Measurements from ENCODE around the gene UIMC1.
A peak's percentile ranks its signal among the peaks of the same experiment; 100 is the strongest.
"Not testable (repeated sequence)": the region's sequence is repeated elsewhere in the genome, so short reads cannot be mapped to it uniquely, and the experiment has no call there.

Gene UIMC1

GRCh38 chr5:177008716-177009115 is 2.1 kb upstream of the UIMC1 start:
- DNase-seq (ENCODE audit: low read depth in 3 of 3, low spot score in 1 of 3) = no peak

- peak; percentile 12 to 37 (median 36) for DNase-seq (ENCODE audit: low read depth in 3 of 3, low spot score in 1 of 3)
These were observed 837 bp downstream of the UIMC1 start for GRCh38 chr5:177005619-177006264.

GRCh38 chr5:177004961-177005360 is 1.6 kb downstream of the UIMC1 start:
- DNase-seq (ENCODE audit: low read depth in 3 of 3, low spot score in 1 of 3) = no peak

- no peak for DNase-seq (ENCODE audit: low read depth in 3 of 3, low spot score in 1 of 3)
These were observed 2.9 kb downstream of the UIMC1 start for GRCh38 chr5:177003649-177004048.

GRCh38 chr5:176999526-176999925 is 7.1 kb downstream of the UIMC1 start:
- DNase-seq (ENCODE audit: low read depth in 3 of 3, low spot score in 1 of 3) = not testable (repeated sequence)

- DNase-seq (ENCODE audit: low read depth in 3 of 3, low spot score in 1 of 3) = no peak
These were observed 7.8 kb downstream of the UIMC1 start for GRCh38 chr5:176998828-176999227.

- DNase-seq (ENCODE audit: low read depth in 3 of 3, low spot score in 1 of 3) = no peak
These were observed 9.8 kb downstream of the UIMC1 start for GRCh38 chr5:176996780-176997179.

- no peak for DNase-seq (ENCODE audit: low read depth in 3 of 3, low spot score in 1 of 3)
These were observed 10.4 kb downstream of the UIMC1 start for GRCh38 chr5:176995896-176996767.

GRCh38 chr5:176995122-176995490 is 11.5 kb downstream of the UIMC1 start:
- DNase-seq (ENCODE audit: low read depth in 3 of 3, low spot score in 1 of 3) = no peak

- no peak for DNase-seq (ENCODE audit: low read depth in 3 of 3, low spot score in 1 of 3)
These were observed 12.0 kb downstream of the UIMC1 start for GRCh38 chr5:176994460-176995121.

- not testable (repeated sequence) for DNase-seq (ENCODE audit: low read depth in 3 of 3, low spot score in 1 of 3)
These were observed 13.5 kb downstream of the UIMC1 start for GRCh38 chr5:176993081-176993480.

GRCh38 chr5:176987583-176987982 is 19.0 kb downstream of the UIMC1 start:
- no peak for DNase-seq (ENCODE audit: low read depth in 3 of 3, low spot score in 1 of 3)

- DNase-seq (ENCODE audit: low read depth in 3 of 3, low spot score in 1 of 3) = no peak
These were observed 20.3 kb downstream of the UIMC1 start for GRCh38 chr5:176986280-176986679.

GRCh38 chr5:176985516-176985915 is 21.1 kb downstream of the UIMC1 start:
- no peak for DNase-seq (ENCODE audit: low read depth in 3 of 3, low spot score in 1 of 3)

GRCh38 chr5:176984176-176984575 is 22.4 kb downstream of the UIMC1 start:
- not testable (repeated sequence) for DNase-seq (ENCODE audit: low read depth in 3 of 3, low spot score in 1 of 3)

- DNase-seq (ENCODE audit: low read depth in 3 of 3, low spot score in 1 of 3) = not testable (repeated sequence)
These were observed 23.0 kb downstream of the UIMC1 start for GRCh38 chr5:176983593-176983992.

GRCh38 chr5:176983112-176983511 is 23.5 kb downstream of the UIMC1 start:
- DNase-seq (ENCODE audit: low read depth in 3 of 3, low spot score in 1 of 3) = not testable (repeated sequence)

- no peak for DNase-seq (ENCODE audit: low read depth in 3 of 3, low spot score in 1 of 3)
These were observed 25.8 kb downstream of the UIMC1 start for GRCh38 chr5:176980818-176981217.

- no peak for DNase-seq (ENCODE audit: low read depth in 3 of 3, low spot score in 1 of 3)
These were observed 26.9 kb downstream of the UIMC1 start for GRCh38 chr5:176979669-176980068.

- DNase-seq (ENCODE audit: low read depth in 3 of 3, low spot score in 1 of 3) = no peak
These were observed 40.9 kb downstream of the UIMC1 start for GRCh38 chr5:176965633-176966032.

- DNase-seq (ENCODE audit: low read depth in 3 of 3, low spot score in 1 of 3) = no peak
These were observed 47.5 kb downstream of the UIMC1 start for GRCh38 chr5:176959051-176959450.

- DNase-seq (ENCODE audit: low read depth in 3 of 3, low spot score in 1 of 3) = no peak
These were observed 49.8 kb downstream of the UIMC1 start for GRCh38 chr5:176956756-176957155.

Measured in stimulated activated CD4-positive, alpha-beta T cell treated with anti-CD3 and anti-CD28 coated beads, TNF-alpha, amount 100 ng/mL, for 1 hour (primary cell).